Mammary epithelial cell (primary cell): Measurements from ENCODE around the gene ODAD3.

Source experiments
- CTCF ChIP-seq, 2 donors: IDR thresholded peaks in 1 of 2; conservative IDR thresholded peaks in 1 of 2; 2 replicates each; pipeline ENCODE4 v1.5.1; 2011 to 2012; ENCODE audit warnings: inconsistent platforms in 2 of 2, low read length in 2 of 2, mild to moderate bottlenecking in 2 of 2, control low read depth in 1 of 2, low read depth in 1 of 2; ENCODE audit not compliant: insufficient read depth in 1 of 2; ENCODE audit errors: extremely low read depth in 1 of 2
- EZH2 ChIP-seq: IDR thresholded peaks from 2 replicates; pipeline ENCODE4 v1.6.1; 2012; ENCODE audit warnings: low read length, inconsistent platforms, borderline replicate concordance

DNA sequence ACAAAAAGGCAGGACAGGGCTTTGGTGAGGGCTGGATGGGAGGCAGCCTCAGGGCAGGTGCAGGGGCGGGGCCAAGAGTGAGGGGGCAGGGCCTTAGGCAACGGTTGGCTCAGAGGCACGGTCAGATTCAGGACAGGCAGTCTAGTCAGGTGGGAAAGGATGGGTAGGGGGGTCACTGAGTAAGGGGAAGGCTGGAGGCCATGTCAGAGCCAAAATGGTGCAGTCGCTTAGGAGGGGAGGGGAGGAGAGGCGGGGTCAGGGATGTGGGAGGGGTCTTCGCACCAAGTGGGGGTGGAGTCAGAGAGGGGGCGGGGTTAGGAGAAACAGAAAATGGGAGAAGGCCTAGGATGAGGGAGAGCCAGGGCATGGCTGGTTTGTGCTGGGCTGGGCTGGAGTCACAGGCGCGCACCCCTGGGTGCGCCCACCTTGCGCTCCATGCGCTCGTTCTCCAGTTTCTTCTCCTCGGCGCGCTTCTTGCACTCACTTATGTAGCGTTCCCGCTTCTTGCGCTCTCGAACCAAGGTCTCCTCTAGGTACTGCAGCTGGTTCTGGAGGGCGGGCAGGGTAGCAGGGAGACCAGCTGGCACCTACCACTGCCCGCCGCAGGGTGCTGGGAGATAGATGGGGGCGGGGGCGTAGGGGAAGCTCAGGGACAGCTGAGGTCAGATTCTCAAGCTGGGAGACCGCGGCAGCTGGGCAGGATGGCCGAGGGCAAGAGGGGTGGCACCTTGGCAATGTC, 9.0 kb downstream of the ODAD3 start:
- no peak for TF ChIP-seq CTCF (conservative IDR thresholded peaks at IDR 0.05 in 1 of 2, IDR thresholded peaks at IDR 0.05 in 1 of 2; ENCODE audit: extremely low read depth in 1 of 2, insufficient read depth in 1 of 2, low read depth in 1 of 2, low read length in 2 of 2)
- TF ChIP-seq EZH2 = no peak
